EH (cell line): ENCODE measurements around the gene FBXO15.

ENCODE experiments used
- DNase-seq: peaks from one replicate; pipeline ENCODE4 v3.0.0-alpha.2; 2015; ENCODE audit warnings: low read depth

Gene FBXO15

DNA sequence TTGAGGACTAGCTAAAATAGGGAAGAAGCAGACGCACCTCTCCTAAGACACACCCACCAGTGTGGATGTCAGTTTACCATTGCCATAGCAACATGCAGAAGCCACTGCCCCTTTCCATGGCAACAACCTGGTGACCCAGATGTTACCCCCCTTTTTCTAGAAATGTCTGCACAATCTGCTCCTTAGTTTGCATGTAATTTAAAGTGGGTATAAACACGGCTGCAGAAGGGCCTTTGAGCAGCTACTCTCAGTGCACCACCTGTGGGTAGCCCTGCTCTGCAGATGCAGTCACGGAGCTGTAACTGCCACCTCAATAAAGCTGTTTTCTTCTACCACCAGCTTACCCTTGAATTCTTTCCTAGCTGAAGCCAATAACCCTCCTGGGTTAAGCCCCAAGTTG, 87.1 kb downstream of the FBXO15 start:
- no peak for DNase-seq

- DNase-seq: peak; percentile 3
These were observed 96.8 kb downstream of the FBXO15 start for GRCh38 chr18:74050807-74051206.

- peak; percentile 26 for DNase-seq
These were observed 106.9 kb downstream of the FBXO15 start for GRCh38 chr18:74040459-74041332.

GRCh38 chr18:74040008-74040407, 107.6 kb downstream of the FBXO15 start:
- no peak for DNase-seq

- no peak for DNase-seq
These were observed 118.5 kb downstream of the FBXO15 start for GRCh38 chr18:74029161-74029560.
